A549 treated with AZD9567 at 1 μM for 4 hours (cell line): ENCODE data around the gene SMARCAD1. TPM values are rescaled to one million over a fixed set of nuclear protein-coding genes. Genes with fewer than 3 reads are reported as not detected.

Experiments
- total RNA-seq: library from RNA; stranded (reverse); fragments of 200-300 nt; extraction: Qiagen RNA extraction; gene quantifications from 5 replicates; pipeline ENCODE4 v1.2.3, GENCODE V29; 2022; ENCODE audit not compliant: insufficient read depth

SMARCAD1 gene
- total RNA-seq: 9.3 to 12.5 TPM (median 11.5 TPM) in 5 replicates

GRCh38 chr4:94207469-94208224 is at the start of gene SMARCAD1:
SMARCAD1 (plus strand) TSS chr4:94207865; CDS start chr4:94208395, 530 bp downstream.

Other genes starting within 250 kb of the SMARCAD1 start
- gene HPGDS, start 135.0 kb downstream of the SMARCAD1 start, total RNA-seq: not detected in 5 replicates
- gene PDLIM5, start 244.1 kb downstream of the SMARCAD1 start, total RNA-seq: 23.0 to 39.6 TPM (median 30.0 TPM) in 5 replicates